Measurements from ENCODE around the gene STK32C. TPM values are rescaled to one million over a fixed set of nuclear protein-coding genes. Genes with fewer than 3 reads are reported as not detected.

The STK32C gene
- total and polyA plus RNA-seq, 2 donors (not counting 1 experiment from before 2014, with no cell fraction given) = 9.9 to 16.8 TPM

- H3K27ac ChIP-seq (ENCODE audit: low read length in 2 of 2) = no peak overlapping the region
- peaks cover 6% of the 10 kb centered on the region for H3K4me1 Mint-ChIP-seq
- DNase-seq (no peak), ATAC-seq (ENCODE audit: low read depth) (no peak)
- no peak overlapping the region for H3K4me3 ChIP-seq (ENCODE audit: control extremely low read depth in 1 of 5, extremely low read depth in 1 of 5, insufficient read depth in 1 of 5, low read depth in 2 of 5, low read length in 4 of 5)
- H3K4me3 Mint-ChIP-seq = no peak overlapping the region
- H3K27me3 Mint-ChIP-seq = peaks cover 18% of the 10 kb centered on the region
- H3K79me2 ChIP-seq (ENCODE audit: control insufficient read depth, insufficient read depth, low read length) = no peaks in the 10 kb centered on the region
- H4K20me1 ChIP-seq (ENCODE audit: control insufficient read depth, insufficient read depth, low read length, poor library complexity, severe bottlenecking) = no peaks in the 10 kb centered on the region
- WGBS (ENCODE audit: insufficient coverage) = 90% methylated on average over 15 of the region's 16 CpGs
- ChIA-PET CTCF (no interaction called here), POLR2A (no interaction called here)
- peaks cover 0 to 14% (median 1%) of the 10 kb centered on the region in 4 experiments for H3K27me3 ChIP-seq (replicated peaks in 1 of 4; ENCODE audit: control extremely low read depth in 1 of 4, control insufficient read depth in 3 of 4, insufficient read depth in 4 of 4, low read length in 3 of 4)
- H3K4me1 ChIP-seq (ENCODE audit: control insufficient read depth in 2 of 2, insufficient read depth in 2 of 2, low read length in 2 of 2) = peaks cover 7 to 9% of the 10 kb centered on the region in 2 donors
- H3K4me2 ChIP-seq (replicated peaks; ENCODE audit: low read depth, low read length, poor library complexity, severe bottlenecking) = no peak overlapping the region
- intact Hi-C loops (cut with micrococcal nuclease) = no loop called here
- TF ChIP-seq EZH2 (IDR thresholded peaks at IDR 0.05; ENCODE audit: borderline replicate concordance, insufficient read depth, low read depth, low read length, poor library complexity, severe bottlenecking) (no peak), CTCF (IDR thresholded peaks at IDR 0.05) (no peak)
- peaks cover 0 to 16% (median 0%) of the 10 kb centered on the region in 3 donors for H3K9me3 ChIP-seq (ENCODE audit: control extremely low read depth in 1 of 3, control insufficient read depth in 2 of 3, insufficient read depth in 1 of 3, low read length in 2 of 3)
- H3K9me3 Mint-ChIP-seq (ENCODE audit: insufficient read depth) = no peaks in the 10 kb centered on the region
- H2AFZ ChIP-seq (ENCODE audit: insufficient read depth, low read depth, low read length, poor library complexity, severe bottlenecking) = no peak overlapping the region
- no peaks in the 10 kb centered on the region for H3K36me3 ChIP-seq (replicated peaks in 1 of 2; ENCODE audit: control extremely low read depth in 1 of 2, control insufficient read depth in 1 of 2, extremely low read depth in 1 of 2, insufficient read depth in 2 of 2, low read length in 1 of 2)
- no peak overlapping the region for H3K27ac Mint-ChIP-seq
- no peak overlapping the region for H3K9ac ChIP-seq (ENCODE audit: low read length)
These were observed 14.4 kb downstream of the STK32C start for GRCh38 chr10:132293201-132293812.

GRCh38 chr10:132292287-132293200 lies 15.2 kb downstream of the STK32C start:
- Histone ChIP-seq H3K4me1 (ENCODE audit: control insufficient read depth in 2 of 2, insufficient read depth in 2 of 2, low read length in 2 of 2) (peaks cover 3 to 7% of the 10 kb centered on the region in 2 donors), H3K9ac (ENCODE audit: low read length) (no peak overlapping the region), H4K20me1 (ENCODE audit: control insufficient read depth, insufficient read depth, low read length, poor library complexity, severe bottlenecking) (no peaks in the 10 kb centered on the region), H3K4me2 (replicated peaks; ENCODE audit: low read depth, low read length, poor library complexity, severe bottlenecking) (no peak overlapping the region), H2AFZ (ENCODE audit: insufficient read depth, low read depth, low read length, poor library complexity, severe bottlenecking) (no peak overlapping the region), H3K27me3 (replicated peaks in 1 of 4; ENCODE audit: control extremely low read depth in 1 of 4, control insufficient read depth in 3 of 4, insufficient read depth in 4 of 4, low read length in 3 of 4) (peaks cover 0 to 13% (median 1%) of the 10 kb centered on the region in 4 experiments), H3K9me3 (ENCODE audit: control extremely low read depth in 1 of 3, control insufficient read depth in 2 of 3, insufficient read depth in 1 of 3, low read length in 2 of 3) (peaks cover 0 to 13% (median 0%) of the 10 kb centered on the region in 3 donors), H3K4me3 (ENCODE audit: control extremely low read depth in 1 of 5, extremely low read depth in 1 of 5, insufficient read depth in 1 of 5, low read depth in 2 of 5, low read length in 4 of 5) (no peak overlapping the region), H3K27ac (ENCODE audit: low read length in 2 of 2) (no peak overlapping the region), H3K36me3 (replicated peaks in 1 of 2; ENCODE audit: control extremely low read depth in 1 of 2, control insufficient read depth in 1 of 2, extremely low read depth in 1 of 2, insufficient read depth in 2 of 2, low read length in 1 of 2) (no peaks in the 10 kb centered on the region), H3K79me2 (ENCODE audit: control insufficient read depth, insufficient read depth, low read length) (no peaks in the 10 kb centered on the region)
- TF ChIP-seq EZH2 (IDR thresholded peaks at IDR 0.05; ENCODE audit: borderline replicate concordance, insufficient read depth, low read depth, low read length, poor library complexity, severe bottlenecking) (no peak), CTCF (IDR thresholded peaks at IDR 0.05) (no peak)
- no peak overlapping the region for H3K27ac Mint-ChIP-seq
- ChIA-PET CTCF (no interaction called here), POLR2A (no interaction called here)
- H3K9me3 Mint-ChIP-seq (ENCODE audit: insufficient read depth) = no peaks in the 10 kb centered on the region
- peaks cover 4% of the 10 kb centered on the region for H3K4me1 Mint-ChIP-seq
- no peak for ATAC-seq (ENCODE audit: low read depth)
- DNase-seq = no peak
- intact Hi-C loops (cut with micrococcal nuclease) = no loop called here
- 92% methylated on average over 29 of the region's 30 CpGs for WGBS (ENCODE audit: insufficient coverage)
- no peak overlapping the region for H3K4me3 Mint-ChIP-seq
- H3K27me3 Mint-ChIP-seq = peaks cover 18% of the 10 kb centered on the region

All from B cell (primary cell).